ENCODE results near the gene CACNA2D3. TPM values are rescaled to one million over a fixed set of nuclear protein-coding genes. Genes with fewer than 3 reads are reported as not detected.

Gene CACNA2D3
- total RNA-seq, 2 donors from 2014 or later, result 0.42 to 0.98 TPM

- Histone ChIP-seq H3K27me3 (no peaks in the 10 kb centered on the region), H3K27ac (no peak overlapping the region), H3K4me1 (no peaks in the 10 kb centered on the region), H3K9me3 (no peaks in the 10 kb centered on the region), H3K9ac (ENCODE audit: low read depth in 2 of 2, low read length in 2 of 2) (no peak overlapping the region), H3K4me3 (no peak overlapping the region), H3K36me3 (no peaks in the 10 kb centered on the region)
- no peak for TF ChIP-seq CTCF (IDR thresholded peaks at IDR 0.05)
- DNase-seq, result no peak
- intact Hi-C loops (cut with DNase I), result no loop called here
Observed at GRCh38 chr3:55069950-55070349, 947.6 kb downstream of the CACNA2D3 start.

- H3K27me3 ChIP-seq, result no peaks in the 10 kb centered on the region
- DNase-seq, result no peak
- no peaks in the 10 kb centered on the region for H3K36me3 ChIP-seq
- no peak overlapping the region for H3K27ac ChIP-seq
- no peak overlapping the region for H3K9ac ChIP-seq (ENCODE audit: low read depth in 2 of 2, low read length in 2 of 2)
- TF ChIP-seq CTCF (IDR thresholded peaks at IDR 0.05), result no peak
- H3K4me1 ChIP-seq, result no peaks in the 10 kb centered on the region
- no peak overlapping the region for H3K4me3 ChIP-seq
- intact Hi-C loops (cut with DNase I), result no loop called here
- H3K9me3 ChIP-seq, result no peaks in the 10 kb centered on the region
Observed at GRCh38 chr3:55074796-55075195, 952.4 kb downstream of the CACNA2D3 start.

GRCh38 chr3:55075846-55076245, 953.5 kb downstream of the CACNA2D3 start:
- Histone ChIP-seq H3K27me3 (no peaks in the 10 kb centered on the region), H3K4me1 (no peaks in the 10 kb centered on the region), H3K4me3 (no peak overlapping the region), H3K36me3 (no peaks in the 10 kb centered on the region), H3K27ac (no peak overlapping the region), H3K9ac (ENCODE audit: low read depth in 2 of 2, low read length in 2 of 2) (no peak overlapping the region), H3K9me3 (no peaks in the 10 kb centered on the region)
- no peak for TF ChIP-seq CTCF (IDR thresholded peaks at IDR 0.05)
- intact Hi-C loops (cut with DNase I), result no loop called here
- DNase-seq, result no peak

- no peak for TF ChIP-seq CTCF (IDR thresholded peaks at IDR 0.05)
- H3K27ac ChIP-seq, result no peak overlapping the region
- no peaks in the 10 kb centered on the region for H3K36me3 ChIP-seq
- H3K27me3 ChIP-seq, result no peaks in the 10 kb centered on the region
- no peaks in the 10 kb centered on the region for H3K4me1 ChIP-seq
- no peaks in the 10 kb centered on the region for H3K9me3 ChIP-seq
- intact Hi-C loops (cut with DNase I), result no loop called here
- H3K4me3 ChIP-seq, result no peak overlapping the region
- no peak for DNase-seq
- no peak overlapping the region for H3K9ac ChIP-seq (ENCODE audit: low read depth in 2 of 2, low read length in 2 of 2)
Observed at GRCh38 chr3:55077726-55078125, 955.4 kb downstream of the CACNA2D3 start.

- H3K4me3 ChIP-seq, result no peak overlapping the region
- H3K27ac ChIP-seq, result no peak overlapping the region
- intact Hi-C loops (cut with DNase I), result no loop called here
- no peaks in the 10 kb centered on the region for H3K9me3 ChIP-seq
- no peak for DNase-seq
- no peak for TF ChIP-seq CTCF (IDR thresholded peaks at IDR 0.05)
- no peaks in the 10 kb centered on the region for H3K27me3 ChIP-seq
- H3K4me1 ChIP-seq, result no peaks in the 10 kb centered on the region
- no peaks in the 10 kb centered on the region for H3K36me3 ChIP-seq
- no peak overlapping the region for H3K9ac ChIP-seq (ENCODE audit: low read depth in 2 of 2, low read length in 2 of 2)
Observed at GRCh38 chr3:55078876-55079275, 956.5 kb downstream of the CACNA2D3 start.

GRCh38 chr3:55085231-55085630, 962.9 kb downstream of the CACNA2D3 start:
- Histone ChIP-seq H3K4me3 (no peak overlapping the region), H3K27ac (no peak overlapping the region), H3K9me3 (no peaks in the 10 kb centered on the region), H3K27me3 (no peaks in the 10 kb centered on the region), H3K36me3 (no peaks in the 10 kb centered on the region), H3K4me1 (no peaks in the 10 kb centered on the region), H3K9ac (ENCODE audit: low read depth in 2 of 2, low read length in 2 of 2) (no peak overlapping the region)
- no peak for TF ChIP-seq CTCF (IDR thresholded peaks at IDR 0.05)
- no peak for DNase-seq
- intact Hi-C loops (cut with DNase I), result no loop called here

All from colonic mucosa (tissue), 4 donors.